Retinal pigment epithelial cell (primary cell): ENCODE measurements around the gene NPAS3.

Experiments
- DNase-seq: peaks from one replicate; pipeline ENCODE4 v3.0.0-alpha.2; 2010; ENCODE audit warnings: low read depth
- H3K4me3 ChIP-seq: 2 replicates; pipeline ENCODE4 v1.5.1; 2011; ENCODE audit warnings: mild to moderate bottlenecking, low read length, control low read depth, moderate library complexity
- TF ChIP-seq, protein P1 (sequence below): conservative IDR thresholded peaks from 2 replicates; pipeline ENCODE4 v1.5.1; 2011; ENCODE audit warnings: low read depth, low read length, control low read depth, inconsistent platforms

Gene NPAS3

DNA sequence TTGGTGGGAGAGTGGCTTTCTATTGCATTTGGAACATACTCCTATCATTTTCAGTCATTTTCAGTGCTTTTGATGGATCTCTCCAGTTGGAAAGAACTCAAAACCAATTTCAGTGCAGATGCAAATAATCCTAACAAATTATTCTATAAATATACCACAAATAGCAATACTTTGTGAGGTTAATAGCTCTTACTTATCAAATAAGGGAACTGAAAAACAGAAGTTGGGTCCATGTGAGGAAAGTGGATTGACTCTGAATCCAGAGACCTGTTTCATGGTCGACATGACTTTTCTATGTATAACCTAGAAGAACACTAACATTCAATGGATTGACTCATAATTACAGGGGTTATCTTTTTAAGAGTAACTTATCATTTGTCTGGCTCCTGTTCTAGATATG is 763.6 kb downstream of the NPAS3 start:
- H3K4me3 ChIP-seq, result no peak overlapping the region
- no peak for DNase-seq
- TF ChIP-seq, protein P1, sequence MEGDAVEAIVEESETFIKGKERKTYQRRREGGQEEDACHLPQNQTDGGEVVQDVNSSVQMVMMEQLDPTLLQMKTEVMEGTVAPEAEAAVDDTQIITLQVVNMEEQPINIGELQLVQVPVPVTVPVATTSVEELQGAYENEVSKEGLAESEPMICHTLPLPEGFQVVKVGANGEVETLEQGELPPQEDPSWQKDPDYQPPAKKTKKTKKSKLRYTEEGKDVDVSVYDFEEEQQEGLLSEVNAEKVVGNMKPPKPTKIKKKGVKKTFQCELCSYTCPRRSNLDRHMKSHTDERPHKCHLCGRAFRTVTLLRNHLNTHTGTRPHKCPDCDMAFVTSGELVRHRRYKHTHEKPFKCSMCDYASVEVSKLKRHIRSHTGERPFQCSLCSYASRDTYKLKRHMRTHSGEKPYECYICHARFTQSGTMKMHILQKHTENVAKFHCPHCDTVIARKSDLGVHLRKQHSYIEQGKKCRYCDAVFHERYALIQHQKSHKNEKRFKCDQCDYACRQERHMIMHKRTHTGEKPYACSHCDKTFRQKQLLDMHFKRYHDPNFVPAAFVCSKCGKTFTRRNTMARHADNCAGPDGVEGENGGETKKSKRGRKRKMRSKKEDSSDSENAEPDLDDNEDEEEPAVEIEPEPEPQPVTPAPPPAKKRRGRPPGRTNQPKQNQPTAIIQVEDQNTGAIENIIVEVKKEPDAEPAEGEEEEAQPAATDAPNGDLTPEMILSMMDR, result no peak

DNA sequence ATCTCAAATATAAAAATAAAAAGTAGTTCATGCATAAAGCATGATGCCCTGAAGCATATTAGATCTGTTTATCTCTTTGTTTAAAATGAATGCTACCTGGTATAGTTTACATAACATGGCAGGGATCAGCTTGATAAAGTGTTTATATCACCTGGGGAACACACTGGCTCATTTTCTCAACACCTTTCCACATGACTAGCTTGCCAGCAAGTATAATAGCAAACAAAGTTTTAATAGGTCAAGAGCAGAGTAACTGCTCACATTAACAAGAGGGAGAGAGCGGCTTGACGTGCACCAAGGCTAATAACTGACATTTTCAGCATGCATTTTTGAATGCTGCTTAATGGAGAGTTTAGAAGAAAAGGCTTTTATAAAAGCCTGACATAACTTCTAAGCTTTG is 765.8 kb downstream of the NPAS3 start:
- TF ChIP-seq, protein P1, result no peak
- no peak for DNase-seq
- no peak overlapping the region for H3K4me3 ChIP-seq

DNA sequence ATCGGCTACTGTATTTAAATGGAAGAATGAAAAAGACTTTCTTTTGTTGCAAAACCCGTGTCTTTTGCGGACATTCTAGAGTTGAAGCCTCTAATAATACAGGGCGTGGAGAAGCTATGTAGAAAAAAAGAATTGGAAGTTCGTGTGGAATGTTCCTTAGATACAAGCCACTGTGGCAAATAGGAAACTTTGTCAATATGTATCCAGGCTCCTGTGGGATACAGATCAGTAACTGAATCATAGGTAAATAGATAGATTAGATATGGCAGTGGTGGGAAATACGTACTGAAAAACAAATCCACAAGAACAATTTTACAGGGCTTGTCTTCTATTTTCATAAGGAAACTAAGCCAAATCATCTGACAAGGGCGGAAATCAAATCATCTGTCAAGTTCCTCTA is 766.8 kb downstream of the NPAS3 start:
- DNase-seq, result no peak
- TF ChIP-seq, protein P1, result no peak
- no peak overlapping the region for H3K4me3 ChIP-seq

DNA sequence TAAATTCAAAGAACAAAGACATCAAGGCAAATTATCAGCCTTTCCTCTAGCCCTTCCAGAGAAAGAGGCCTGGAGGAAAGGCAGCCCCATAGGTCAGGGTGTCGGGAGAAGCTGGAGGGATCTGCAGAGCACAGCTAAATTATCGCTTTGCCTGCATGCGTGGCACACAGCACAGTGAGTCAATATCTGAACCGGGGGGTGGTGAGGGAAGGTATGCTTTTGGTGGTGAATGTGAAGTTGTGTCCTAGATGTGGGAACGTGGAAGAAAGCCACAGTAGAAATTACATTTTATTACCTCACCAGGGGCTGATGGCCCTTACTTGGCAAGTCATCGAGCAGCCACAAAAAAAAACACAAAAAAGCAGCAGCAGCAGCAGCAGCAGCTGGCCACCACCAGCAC is 769.0 kb downstream of the NPAS3 start:
- no peak overlapping the region for H3K4me3 ChIP-seq
- no peak for DNase-seq
- TF ChIP-seq, protein P1, result no peak

DNA sequence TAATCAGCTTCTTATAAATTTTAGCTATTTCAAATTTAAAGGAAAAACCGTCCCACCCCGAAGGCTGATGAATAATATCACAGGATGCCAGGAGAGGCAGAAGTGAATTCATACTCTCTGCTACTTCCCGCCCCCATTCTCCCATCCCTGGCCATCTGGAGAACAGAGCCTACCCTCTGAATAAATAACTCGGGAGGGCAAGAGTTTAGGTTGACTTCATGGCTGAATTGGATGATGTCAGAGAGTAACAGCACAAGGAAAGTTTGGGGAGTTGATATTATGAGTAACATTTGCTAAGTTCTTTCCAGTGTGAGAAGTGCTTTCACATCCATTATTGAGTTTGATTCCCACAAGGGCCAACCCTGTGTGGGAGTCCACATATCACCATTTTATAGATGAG is 770.6 kb downstream of the NPAS3 start:
- H3K4me3 ChIP-seq, result no peak overlapping the region
- DNase-seq, result no peak
- TF ChIP-seq, protein P1, result no peak

DNA sequence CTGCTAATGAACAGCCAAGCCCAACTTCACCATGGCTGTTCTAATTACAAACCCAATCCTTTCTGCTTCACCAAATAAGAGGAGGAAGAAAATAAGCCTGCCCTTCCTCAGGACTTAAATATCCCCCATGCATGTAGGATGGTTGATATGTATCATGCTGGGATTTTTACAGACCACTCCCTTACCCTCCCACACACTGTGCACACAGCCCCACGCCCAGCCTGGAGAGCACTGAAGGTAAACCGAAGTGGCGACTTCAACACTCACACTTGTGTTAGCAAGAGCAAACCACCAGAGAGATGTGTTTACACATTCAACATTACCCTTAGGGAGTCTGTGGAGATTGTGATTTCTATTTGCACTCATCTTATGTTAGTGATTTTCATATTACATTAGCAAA is 771.0 kb downstream of the NPAS3 start:
- no peak for DNase-seq
- TF ChIP-seq, protein P1, result no peak
- no peak overlapping the region for H3K4me3 ChIP-seq

DNA sequence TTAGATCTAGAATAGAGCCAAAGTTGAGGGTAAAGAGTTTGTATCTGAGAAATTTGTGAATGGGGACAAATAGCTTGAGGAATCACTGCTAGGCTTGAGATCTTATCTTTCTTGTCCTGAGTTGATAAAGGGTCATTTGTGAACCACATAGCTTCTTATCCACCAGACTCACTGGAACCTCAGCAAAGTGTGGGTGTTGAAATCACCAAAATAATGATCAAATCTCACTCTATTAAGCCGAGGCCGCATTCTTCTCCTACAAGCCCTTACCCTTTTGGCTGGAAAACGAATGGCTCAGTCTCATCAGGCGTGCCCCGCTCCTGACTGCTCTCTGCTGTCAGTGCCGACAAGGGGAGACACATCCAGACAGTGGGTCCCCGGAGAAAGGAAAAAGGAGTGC is 771.6 kb downstream of the NPAS3 start:
- no peak for DNase-seq
- no peak overlapping the region for H3K4me3 ChIP-seq
- TF ChIP-seq, protein P1, result no peak
